Measurements from ENCODE around the gene EIF3F. TPM values are rescaled to one million over a fixed set of nuclear protein-coding genes. Genes with fewer than 3 reads are reported as not detected.

EIF3F gene
- total and polyA plus RNA-seq, 5 experiments from 2014 or later: 310 to 500 (median 408) TPM

GRCh38 chr11:8030526-8031247, 43.5 kb downstream of the EIF3F start:
- Mint-ChIP-seq H3K9me3 (no peaks in the 10 kb centered on the region), H3K36me3 (no peaks in the 10 kb centered on the region), H3K27ac (no peak overlapping the region), H3K27me3 (peaks cover 11 to 46% (median 29%) of the 10 kb centered on the region in 5 donors), H3K4me3 (no peak overlapping the region), H3K4me1 (peaks cover 4 to 10% (median 6%) of the 10 kb centered on the region in 4 donors)
- POLR2A ChIA-PET: no interaction called here
- ATAC-seq (no peak), DNase-seq (no peak)

- POLR2A ChIA-PET: no interaction called here
- no peak overlapping the region for H3K4me3 Mint-ChIP-seq
Observed at GRCh38 chr11:8031248-8032115, 44.3 kb downstream of the EIF3F start.

GRCh38 chr11:8032122-8032521, 45.0 kb downstream of the EIF3F start:
- DNase-seq (no peak), ATAC-seq (no peak)
- H3K27ac Mint-ChIP-seq: no peak overlapping the region
- no peaks in the 10 kb centered on the region for H3K36me3 Mint-ChIP-seq
- no peaks in the 10 kb centered on the region for H3K9me3 Mint-ChIP-seq
- peaks cover 11 to 52% (median 30%) of the 10 kb centered on the region in 5 donors for H3K27me3 Mint-ChIP-seq
- H3K4me1 Mint-ChIP-seq: peaks cover 4 to 10% (median 6%) of the 10 kb centered on the region in 4 donors
- H3K4me3 Mint-ChIP-seq: no peak overlapping the region
- POLR2A ChIA-PET: no interaction called here

More at GRCh38 chr11:8031248-8032115, 44.3 kb downstream of the EIF3F start:
- H3K27ac Mint-ChIP-seq: no peak overlapping the region
- ATAC-seq (no peak), DNase-seq (no peak)
- no peaks in the 10 kb centered on the region for H3K36me3 Mint-ChIP-seq
- H3K9me3 Mint-ChIP-seq: no peaks in the 10 kb centered on the region
- peaks cover 11 to 46% (median 30%) of the 10 kb centered on the region in 5 donors for H3K27me3 Mint-ChIP-seq
- peaks cover 4 to 10% (median 6%) of the 10 kb centered on the region in 4 donors for H3K4me1 Mint-ChIP-seq

DNA sequence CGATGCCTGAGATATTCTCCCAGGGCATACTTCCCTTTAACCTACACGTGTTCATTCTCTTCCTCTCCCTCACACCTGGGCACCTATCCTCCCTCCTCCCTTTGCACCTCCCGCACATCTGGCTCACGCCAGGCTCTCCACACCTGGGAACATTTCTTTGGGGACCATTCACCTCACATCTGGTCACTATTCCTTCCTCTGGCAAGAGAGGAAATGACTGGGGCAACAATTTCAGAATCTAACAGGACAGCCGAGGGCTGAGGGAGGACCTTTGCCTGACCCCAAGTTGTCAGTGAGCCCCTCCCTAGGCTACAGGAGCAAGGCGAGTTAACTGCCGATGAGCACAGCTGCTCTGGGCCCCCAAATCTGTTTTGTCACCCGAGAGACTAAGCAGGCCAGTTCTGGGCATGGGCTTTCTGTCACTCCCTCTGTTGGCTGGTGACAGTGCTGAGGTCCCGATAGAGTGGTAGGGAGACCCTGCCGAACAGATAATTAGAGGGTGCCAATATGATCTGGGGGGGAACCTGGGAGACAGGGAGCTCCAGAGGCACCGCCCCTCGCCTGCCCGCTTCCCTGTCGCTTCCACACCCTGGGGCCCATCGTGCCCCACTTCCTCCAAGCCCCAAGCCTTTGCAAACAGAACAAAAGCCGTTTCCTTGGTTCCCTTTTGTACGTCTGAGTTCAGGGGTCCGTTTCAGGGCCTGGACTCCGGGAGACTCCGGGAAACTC, 45.6 kb downstream of the EIF3F start:
- Mint-ChIP-seq H3K4me1 (peaks cover 4 to 10% (median 6%) of the 10 kb centered on the region in 4 donors), H3K27ac (peak overlapping the region in 1 of 10 donors; percentile 67), H3K27me3 (peaks cover 12 to 58% (median 32%) of the 10 kb centered on the region in 5 donors), H3K36me3 (no peaks in the 10 kb centered on the region), H3K4me3 (peak overlapping the region in 3 of 10 donors; percentile 24 to 62 (median 26)), H3K9me3 (no peaks in the 10 kb centered on the region)
- ATAC-seq (peak in 1 of 2 donors; percentile 26), DNase-seq (peak in 1 of 10 donors; percentile 10)
- POLR2A ChIA-PET: no interaction called here

DNA sequence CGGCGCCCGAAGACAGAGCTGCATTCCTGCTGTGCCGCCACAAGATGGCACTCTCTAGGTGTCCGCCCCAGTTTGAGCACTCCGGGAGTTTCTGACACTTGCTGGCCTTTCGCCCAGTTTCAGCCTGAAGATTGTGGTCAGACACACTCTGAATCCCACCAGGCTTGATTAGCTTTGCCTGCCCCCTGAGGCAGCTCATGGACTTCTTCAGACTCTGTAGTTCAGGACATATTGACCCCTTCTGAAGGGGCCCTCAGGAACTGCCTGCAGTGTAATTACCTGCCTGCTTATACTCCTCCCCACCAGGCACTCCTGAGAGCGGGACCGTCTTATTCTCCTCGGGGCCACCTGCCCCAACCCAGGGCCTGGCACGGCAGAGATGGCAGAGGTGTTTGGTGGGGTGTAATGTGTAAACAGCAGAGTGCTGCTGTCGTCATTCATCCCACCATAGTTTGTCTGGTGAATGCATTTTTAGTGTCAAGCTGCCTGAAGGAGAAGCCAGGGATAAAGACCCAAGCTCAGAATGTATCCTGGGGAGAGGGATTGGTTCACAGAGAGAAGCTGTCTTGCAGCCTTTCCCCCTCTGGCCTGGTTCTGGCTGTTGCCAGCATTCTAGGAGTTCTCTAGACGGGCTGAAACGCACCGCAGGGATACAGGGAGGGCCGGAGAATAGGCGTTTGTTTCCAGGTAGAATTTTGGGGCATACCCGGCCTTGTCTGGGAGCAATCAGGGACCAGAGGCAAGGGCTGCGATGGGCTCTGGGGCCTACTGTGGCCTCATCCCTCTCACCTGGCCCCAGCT, 46.4 kb downstream of the EIF3F start:
- POLR2A ChIA-PET: no interaction called here
- Mint-ChIP-seq H3K27ac (peak overlapping the region in 1 of 10 donors; percentile 67), H3K9me3 (no peaks in the 10 kb centered on the region), H3K4me3 (peak overlapping the region in 3 of 10 donors; percentile 24 to 62 (median 26)), H3K27me3 (peaks cover 15 to 65% (median 35%) of the 10 kb centered on the region in 5 donors), H3K4me1 (peaks cover 4 to 10% (median 6%) of the 10 kb centered on the region in 4 donors), H3K36me3 (no peaks in the 10 kb centered on the region)
- peak; percentile 82 to 87 for ATAC-seq
- DNase-seq: peak; percentile 11 to 72 (median 39)

DNA sequence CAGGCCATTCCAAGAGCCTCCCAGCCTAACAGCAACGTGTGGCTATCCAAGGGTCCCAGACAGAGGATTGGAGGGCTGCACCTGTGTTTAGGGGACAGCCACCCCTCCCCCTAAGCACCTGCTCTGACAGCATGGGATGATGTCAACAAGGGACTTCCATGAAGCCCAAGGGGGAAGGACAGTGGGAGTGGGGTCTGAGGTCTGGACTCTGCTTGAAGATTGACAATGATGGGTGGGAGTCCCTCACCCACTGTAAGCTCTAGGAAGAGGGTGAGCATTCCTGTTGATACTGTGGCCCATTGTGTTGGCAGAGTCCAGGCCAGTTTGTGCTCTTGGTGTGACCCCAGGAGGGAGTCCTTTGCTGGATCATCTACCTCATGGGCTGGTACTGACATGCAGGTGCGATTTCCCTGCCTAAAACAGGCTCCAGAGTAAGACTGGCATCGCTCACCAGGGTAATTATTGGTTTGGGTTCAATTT, 47.0 kb downstream of the EIF3F start:
- POLR2A ChIA-PET: no interaction called here

GRCh38 chr11:8034604-8035190, 47.6 kb downstream of the EIF3F start:
- H3K36me3 Mint-ChIP-seq: no peaks in the 10 kb centered on the region
- H3K4me1 Mint-ChIP-seq: peaks cover 4 to 10% (median 6%) of the 10 kb centered on the region in 4 donors
- ATAC-seq: no peak
- POLR2A ChIA-PET: no interaction called here
- H3K27me3 Mint-ChIP-seq: peaks cover 15 to 68% (median 38%) of the 10 kb centered on the region in 5 donors
- no peak overlapping the region for H3K4me3 Mint-ChIP-seq
- no peak overlapping the region for H3K27ac Mint-ChIP-seq
- no peaks in the 10 kb centered on the region for H3K9me3 Mint-ChIP-seq
- DNase-seq: no peak

More for the DNA sequence above, 47.0 kb downstream of the EIF3F start:
- Mint-ChIP-seq H3K36me3 (no peaks in the 10 kb centered on the region), H3K4me1 (peaks cover 4 to 10% (median 6%) of the 10 kb centered on the region in 4 donors), H3K27ac (no peak overlapping the region), H3K27me3 (peaks cover 15 to 67% (median 36%) of the 10 kb centered on the region in 5 donors), H3K4me3 (no peak overlapping the region), H3K9me3 (no peaks in the 10 kb centered on the region)
- ATAC-seq (no peak), DNase-seq (no peak)

GRCh38 chr11:8035200-8035855, 48.2 kb downstream of the EIF3F start:
- Mint-ChIP-seq H3K4me1 (peaks cover 4 to 10% (median 6%) of the 10 kb centered on the region in 4 donors), H3K9me3 (no peaks in the 10 kb centered on the region), H3K27me3 (peaks cover 13 to 63% (median 33%) of the 10 kb centered on the region in 5 donors), H3K27ac (no peak overlapping the region), H3K4me3 (no peak overlapping the region), H3K36me3 (no peaks in the 10 kb centered on the region)
- POLR2A ChIA-PET: no interaction called here
- ATAC-seq (no peak), DNase-seq (no peak)

- no peaks in the 10 kb centered on the region for H3K9me3 Mint-ChIP-seq
- no peak overlapping the region for H3K4me3 Mint-ChIP-seq
- POLR2A ChIA-PET: no interaction called here
- peaks cover 10 to 54% (median 25%) of the 10 kb centered on the region in 5 donors for H3K27me3 Mint-ChIP-seq
- peak overlapping the region in 1 of 10 donors; percentile 22 for H3K27ac Mint-ChIP-seq
- ATAC-seq: no peak
- H3K4me1 Mint-ChIP-seq: peaks cover 4 to 10% (median 6%) of the 10 kb centered on the region in 4 donors
- DNase-seq: no peak
- H3K36me3 Mint-ChIP-seq: no peaks in the 10 kb centered on the region
Observed at GRCh38 chr11:8036002-8036802, 49.1 kb downstream of the EIF3F start.

DNA sequence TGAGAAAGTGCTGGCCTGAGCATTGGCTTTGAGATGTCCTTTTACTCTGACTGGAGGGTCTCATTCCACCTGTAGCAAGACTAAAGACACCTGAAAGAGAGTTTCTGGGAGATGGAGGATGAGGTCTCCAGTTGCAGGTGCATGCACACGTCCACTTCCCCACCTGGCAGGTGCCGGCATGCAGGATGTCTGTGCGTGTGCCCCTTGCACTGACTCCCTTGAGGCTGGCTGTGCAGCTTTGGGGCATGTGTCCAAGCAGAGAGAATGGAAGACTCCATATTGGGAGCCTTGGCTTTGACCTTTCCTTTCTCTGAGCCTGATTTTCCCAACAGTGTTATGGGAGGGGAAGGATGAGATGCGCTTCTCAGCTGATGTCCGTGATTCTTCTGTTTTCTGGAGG, 49.8 kb downstream of the EIF3F start:
- H3K4me1 Mint-ChIP-seq: peaks cover 4 to 10% (median 6%) of the 10 kb centered on the region in 4 donors
- no peak for DNase-seq
- H3K4me3 Mint-ChIP-seq: no peak overlapping the region
- H3K27me3 Mint-ChIP-seq: peaks cover 10 to 52% (median 31%) of the 10 kb centered on the region in 5 donors
- no peaks in the 10 kb centered on the region for H3K9me3 Mint-ChIP-seq
- H3K36me3 Mint-ChIP-seq: no peaks in the 10 kb centered on the region
- POLR2A ChIA-PET: no interaction called here
- ATAC-seq: no peak
- no peak overlapping the region for H3K27ac Mint-ChIP-seq
